Neuron (in vitro differentiated cells): Measurements from ENCODE around the gene SERPING1.

Source experiments
- H2AFZ ChIP-seq: one replicate; pipeline ENCODE4 v1.6.1; 2013; ENCODE audit warnings: low read depth, mild to moderate bottlenecking, inconsistent platforms, low read length, moderate library complexity
- H3K27me3 ChIP-seq: one replicate; pipeline ENCODE4 v1.6.1; 2013; ENCODE audit warnings: low read length; ENCODE audit not compliant: insufficient read depth
- H3K36me3 ChIP-seq: one replicate; pipeline ENCODE4 v1.6.1; 2013; ENCODE audit warnings: low read length; ENCODE audit not compliant: insufficient read depth
- H3K4me1 ChIP-seq: one replicate; pipeline ENCODE4 v1.6.1; 2013; ENCODE audit warnings: low read length; ENCODE audit not compliant: insufficient read depth
- H3K4me3 ChIP-seq: 2 replicates; pipeline ENCODE4 v1.5.1; 2013; ENCODE audit warnings: mild to moderate bottlenecking, low read length, moderate library complexity
- H3K9me3 ChIP-seq: one replicate; pipeline ENCODE4 v1.6.1; 2013; ENCODE audit warnings: low read length

The SERPING1 gene

DNA sequence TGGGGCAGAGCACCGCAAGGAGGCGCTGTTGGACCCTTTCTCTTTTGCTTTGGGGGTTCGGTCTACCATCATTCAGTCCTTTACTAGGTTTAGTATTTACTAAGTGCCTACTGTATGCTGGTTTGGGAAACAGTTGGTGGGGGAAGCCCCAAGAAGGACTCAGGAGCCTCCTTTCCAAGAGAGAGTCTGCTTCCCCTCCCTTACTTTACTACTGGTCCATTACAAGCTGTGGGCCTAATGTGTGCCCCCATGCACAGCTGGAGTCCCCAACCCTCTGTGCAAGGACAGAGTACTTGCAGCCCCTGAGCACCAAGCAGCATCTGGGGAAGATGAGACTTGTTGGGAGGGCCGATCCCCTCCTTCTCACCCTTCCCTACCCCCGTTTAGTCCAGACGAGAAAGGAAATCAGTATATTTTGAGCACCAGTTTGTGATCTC is 29.1 kb upstream of the SERPING1 start:
- no peaks in the 10 kb centered on the region for H3K27me3 ChIP-seq
- H3K36me3 ChIP-seq = no peaks in the 10 kb centered on the region
- H3K4me1 ChIP-seq = peaks cover 30% of the 10 kb centered on the region
- H3K9me3 ChIP-seq = no peaks in the 10 kb centered on the region
- peak overlapping the region; percentile 72 for H3K4me3 ChIP-seq
- H2AFZ ChIP-seq = peak overlapping the region; percentile 84

- peaks cover 27% of the 10 kb centered on the region for H3K4me1 ChIP-seq
- H3K4me3 ChIP-seq = no peak overlapping the region
- H3K36me3 ChIP-seq = no peaks in the 10 kb centered on the region
- no peaks in the 10 kb centered on the region for H3K27me3 ChIP-seq
- H3K9me3 ChIP-seq = no peaks in the 10 kb centered on the region
- H2AFZ ChIP-seq = no peak overlapping the region
Observed at GRCh38 chr11:57571606-57572005, 25.9 kb upstream of the SERPING1 start.

DNA sequence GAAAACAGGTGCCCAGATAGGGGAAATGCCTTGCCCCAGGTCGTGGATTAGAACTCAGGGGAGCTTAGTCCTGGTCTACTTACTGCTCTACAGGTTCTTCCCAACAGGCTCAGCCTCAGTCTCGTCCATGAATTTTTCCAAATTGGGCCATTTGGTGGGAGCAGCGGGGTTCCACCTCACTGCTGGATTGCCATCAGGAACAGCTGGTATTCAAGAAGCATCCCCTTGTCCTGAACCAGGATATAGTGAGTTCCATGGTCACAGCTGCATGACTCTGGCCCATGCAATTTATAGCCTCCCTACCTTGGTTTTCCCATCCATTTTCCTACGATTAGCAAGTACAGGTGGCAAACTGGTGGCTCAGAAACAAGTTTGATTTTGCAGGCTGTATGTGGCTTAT is 23.4 kb upstream of the SERPING1 start:
- no peaks in the 10 kb centered on the region for H3K36me3 ChIP-seq
- H3K4me1 ChIP-seq = peaks cover 16% of the 10 kb centered on the region
- no peaks in the 10 kb centered on the region for H3K27me3 ChIP-seq
- H3K4me3 ChIP-seq = no peak overlapping the region
- no peaks in the 10 kb centered on the region for H3K9me3 ChIP-seq
- H2AFZ ChIP-seq = no peak overlapping the region

DNA sequence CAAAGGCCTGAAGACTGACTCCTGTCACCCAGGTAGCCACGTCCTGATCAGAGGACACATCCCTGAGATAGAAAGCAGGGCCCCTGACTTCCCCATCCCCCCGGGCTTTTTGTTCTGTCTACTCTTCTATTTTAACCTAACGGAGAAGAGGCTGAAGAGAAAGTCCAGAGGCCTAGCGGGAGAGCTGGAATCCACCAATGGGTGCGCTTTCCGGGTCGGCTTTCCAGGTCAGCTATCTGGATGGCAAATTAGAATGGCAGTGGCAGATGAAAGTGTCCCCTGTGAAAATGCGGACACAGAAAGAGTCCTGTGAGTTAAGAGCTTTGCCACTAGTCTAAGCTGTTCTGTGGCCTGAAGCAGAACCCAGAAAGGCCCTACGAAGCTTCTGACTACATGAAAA is 13.1 kb upstream of the SERPING1 start:
- H3K9me3 ChIP-seq = no peaks in the 10 kb centered on the region
- peaks cover 17% of the 10 kb centered on the region for H3K4me1 ChIP-seq
- H2AFZ ChIP-seq = no peak overlapping the region
- no peaks in the 10 kb centered on the region for H3K36me3 ChIP-seq
- no peaks in the 10 kb centered on the region for H3K27me3 ChIP-seq
- H3K4me3 ChIP-seq = no peak overlapping the region

DNA sequence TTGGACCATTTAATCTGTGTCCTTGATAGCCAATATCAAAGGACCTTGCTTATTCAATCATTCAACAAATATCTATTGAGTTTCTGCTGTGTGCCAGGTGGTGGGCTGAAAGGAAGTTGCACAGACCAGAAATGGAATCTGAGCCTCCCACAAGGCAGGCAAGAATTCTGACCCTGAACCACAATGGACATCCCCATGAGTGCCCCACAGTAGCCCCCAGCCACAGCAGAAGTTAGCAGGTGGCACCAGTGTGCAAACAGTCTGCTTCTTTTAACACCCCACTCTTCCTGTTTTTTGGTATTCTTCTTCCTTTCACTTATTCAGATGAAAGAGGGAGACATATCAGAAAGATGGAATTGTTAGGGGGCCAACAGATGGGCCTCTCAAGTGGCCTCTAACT is 12.2 kb upstream of the SERPING1 start:
- H3K9me3 ChIP-seq = no peaks in the 10 kb centered on the region
- H3K36me3 ChIP-seq = no peaks in the 10 kb centered on the region
- no peak overlapping the region for H3K4me3 ChIP-seq
- no peaks in the 10 kb centered on the region for H3K27me3 ChIP-seq
- H2AFZ ChIP-seq = no peak overlapping the region
- H3K4me1 ChIP-seq = peaks cover 17% of the 10 kb centered on the region

GRCh38 chr11:57586711-57587245 is 10.7 kb upstream of the SERPING1 start:
- Histone ChIP-seq H3K36me3 (no peaks in the 10 kb centered on the region), H3K9me3 (no peaks in the 10 kb centered on the region), H2AFZ (no peak overlapping the region), H3K4me1 (peaks cover 17% of the 10 kb centered on the region), H3K4me3 (no peak overlapping the region), H3K27me3 (no peaks in the 10 kb centered on the region)

GRCh38 chr11:57588046-57588710 is 9.3 kb upstream of the SERPING1 start:
- no peaks in the 10 kb centered on the region for H3K27me3 ChIP-seq
- H3K4me1 ChIP-seq = peaks cover 17% of the 10 kb centered on the region
- H3K9me3 ChIP-seq = no peaks in the 10 kb centered on the region
- no peak overlapping the region for H3K4me3 ChIP-seq
- H2AFZ ChIP-seq = no peak overlapping the region
- no peaks in the 10 kb centered on the region for H3K36me3 ChIP-seq

DNA sequence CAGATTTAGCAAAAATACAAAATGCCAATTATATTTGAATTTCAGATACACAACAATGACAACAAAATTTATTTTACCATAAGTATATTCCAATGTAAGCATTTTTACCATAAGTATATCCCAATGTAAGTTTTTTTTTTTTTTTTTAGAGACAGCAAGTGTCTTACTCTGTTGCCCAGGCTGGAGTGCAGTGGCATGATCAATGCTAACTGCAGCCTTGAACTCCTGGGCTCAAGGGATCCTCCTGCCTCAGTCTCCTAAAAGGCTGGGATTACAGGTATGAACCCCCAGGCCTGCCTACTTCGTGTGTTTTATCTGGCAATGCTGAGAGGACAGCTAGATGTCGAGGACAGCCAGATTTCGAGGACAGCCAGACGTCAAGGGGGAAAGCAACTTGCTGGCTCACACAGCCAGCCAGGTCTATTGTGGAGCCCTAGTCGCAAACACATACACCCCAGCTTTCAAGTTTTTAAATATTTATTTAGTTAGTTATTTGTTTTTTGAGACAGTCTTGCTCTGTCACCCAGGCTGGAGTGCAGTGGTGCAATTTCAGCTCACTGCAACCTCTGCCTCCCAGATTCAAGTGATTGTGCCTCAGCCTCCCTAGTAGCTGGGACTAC is 1.1 kb upstream of the SERPING1 start:
- Histone ChIP-seq H2AFZ (no peak overlapping the region), H3K36me3 (peaks cover 3% of the 10 kb centered on the region)

GRCh38 chr11:57597916-57598830 is 688 bp downstream of the SERPING1 start:
- H3K4me1 ChIP-seq = peaks cover 38% of the 10 kb centered on the region
- H3K4me3 ChIP-seq = peak overlapping the region; percentile 49
- peaks cover 5% of the 10 kb centered on the region for H3K36me3 ChIP-seq
- H3K27me3 ChIP-seq = no peaks in the 10 kb centered on the region
- H2AFZ ChIP-seq = no peak overlapping the region
- no peaks in the 10 kb centered on the region for H3K9me3 ChIP-seq

More for the DNA sequence above, 1.1 kb upstream of the SERPING1 start:
- Histone ChIP-seq H3K27me3 (no peaks in the 10 kb centered on the region), H3K9me3 (no peaks in the 10 kb centered on the region), H3K4me3 (no peak overlapping the region), H3K4me1 (peaks cover 38% of the 10 kb centered on the region)

- Histone ChIP-seq H3K4me1 (peaks cover 38% of the 10 kb centered on the region), H3K36me3 (peaks cover 5% of the 10 kb centered on the region), H2AFZ (no peak overlapping the region), H3K27me3 (no peaks in the 10 kb centered on the region), H3K4me3 (peak overlapping the region; percentile 49), H3K9me3 (no peaks in the 10 kb centered on the region)
Observed at GRCh38 chr11:57598831-57599155, 1.3 kb downstream of the SERPING1 start.

DNA sequence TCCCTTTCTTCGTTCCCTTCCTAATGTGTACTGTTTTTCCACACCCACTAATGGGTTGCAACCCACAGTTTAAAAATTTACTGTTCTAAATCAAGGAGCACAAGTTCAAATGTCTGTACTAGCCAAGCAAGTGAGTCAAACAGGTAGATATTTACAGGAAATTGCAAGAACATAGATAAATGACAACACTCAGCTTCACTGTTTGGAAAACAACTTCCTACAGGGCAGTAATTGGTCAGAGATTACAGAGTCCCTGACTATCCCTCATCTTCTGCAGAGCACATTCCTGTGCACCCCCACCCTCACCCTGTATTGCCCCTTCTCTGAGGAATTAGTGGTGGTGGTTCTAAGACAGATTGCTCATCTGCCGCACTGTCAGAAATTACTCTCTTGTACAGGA is 1.9 kb downstream of the SERPING1 start:
- Histone ChIP-seq H3K4me1 (peaks cover 40% of the 10 kb centered on the region), H3K4me3 (peak overlapping the region; percentile 49), H3K9me3 (no peaks in the 10 kb centered on the region), H2AFZ (no peak overlapping the region), H3K27me3 (no peaks in the 10 kb centered on the region), H3K36me3 (peaks cover 5% of the 10 kb centered on the region)

- Histone ChIP-seq H2AFZ (no peak overlapping the region), H3K36me3 (peaks cover 12% of the 10 kb centered on the region), H3K9me3 (no peaks in the 10 kb centered on the region)
Observed at GRCh38 chr11:57601297-57601696, 3.8 kb downstream of the SERPING1 start.

More at GRCh38 chr11:57601297-57601696, 3.8 kb downstream of the SERPING1 start:
- H3K4me3 ChIP-seq = no peak overlapping the region
- peaks cover 29% of the 10 kb centered on the region for H3K4me1 ChIP-seq
- no peaks in the 10 kb centered on the region for H3K27me3 ChIP-seq
